Central memory CD8-positive, alpha-beta T cell (primary cell): Measurements from ENCODE around the gene KLF4.
A peak's percentile ranks its signal among the peaks of the same experiment; 100 is the strongest.

ENCODE experiments used
- ATAC-seq: fragments of 150-1000 bp; cut with Tn5 transposase; replicated peaks from 2 replicates; pipeline ENCODE4 v1.10.0; 2022; ENCODE audit warnings: mild to moderate bottlenecking, moderate FRiP score, moderate number of reproducible peaks; ENCODE audit not compliant: poor library complexity, severe bottlenecking; ENCODE audit errors: extremely low read depth
- DNase-seq, 2 donors: peaks; one replicate each; pipeline ENCODE4 v3.0.0; 2021; ENCODE audit warnings: low spot score in 2 of 2
- H3K27ac Mint-ChIP-seq: one replicate; pipeline ENCODE4 v1.8.0; 2022; ENCODE audit warnings: low read depth, mild to moderate bottlenecking, moderate library complexity, mixed read lengths
- H3K27me3 Mint-ChIP-seq: one replicate; pipeline ENCODE4 v1.8.0; 2022; ENCODE audit warnings: mixed read lengths
- H3K36me3 Mint-ChIP-seq: one replicate; pipeline ENCODE4 v1.8.0; 2022; ENCODE audit warnings: mild to moderate bottlenecking, moderate library complexity, mixed read lengths; ENCODE audit not compliant: insufficient read depth
- H3K4me1 Mint-ChIP-seq: one replicate; pipeline ENCODE4 v1.8.0; 2022; ENCODE audit warnings: mixed read lengths
- H3K4me3 Mint-ChIP-seq: one replicate; pipeline ENCODE4 v1.8.0; 2022; ENCODE audit warnings: mild to moderate bottlenecking, moderate library complexity, mixed read lengths
- H3K9me3 Mint-ChIP-seq: one replicate; pipeline ENCODE4 v1.8.0; 2022; ENCODE audit warnings: mixed read lengths

Gene KLF4

GRCh38 chr9:107489687-107490605 is at the start of gene KLF4:
Gene KLF4 (minus strand): TSS chr9:107489769. CDS start chr9:107489172, 597 bp downstream.
- peaks cover 9% of the 10 kb centered on the region for H3K4me1 Mint-ChIP-seq
- peak within 1 kb of the TSS; percentile 67 for H3K4me3 Mint-ChIP-seq
- peaks cover 4% of the 10 kb centered on the region for H3K36me3 Mint-ChIP-seq
- peaks cover 72% of the 10 kb centered on the region for H3K27me3 Mint-ChIP-seq
- no peaks in the 10 kb centered on the region for H3K9me3 Mint-ChIP-seq
- ATAC-seq (peak; percentile 55), DNase-seq (peak in 1 of 2 donors; percentile 14)
- no peak within 1 kb of the TSS for H3K27ac Mint-ChIP-seq

- no peaks in the 10 kb centered on the region for H3K4me1 Mint-ChIP-seq
- ATAC-seq, result no peak
- no peaks in the 10 kb centered on the region for H3K27me3 Mint-ChIP-seq
- no peaks in the 10 kb centered on the region for H3K36me3 Mint-ChIP-seq
- no peaks in the 10 kb centered on the region for H3K9me3 Mint-ChIP-seq
- H3K4me3 Mint-ChIP-seq, result no peak overlapping the region
- no peak for DNase-seq
- no peak overlapping the region for H3K27ac Mint-ChIP-seq
Observed at GRCh38 chr9:107536462-107536861, 46.9 kb upstream of the KLF4 start.

- Mint-ChIP-seq H3K36me3 (no peaks in the 10 kb centered on the region), H3K4me1 (no peaks in the 10 kb centered on the region), H3K27me3 (no peaks in the 10 kb centered on the region), H3K4me3 (no peak overlapping the region), H3K9me3 (no peaks in the 10 kb centered on the region), H3K27ac (no peak overlapping the region)
- DNase-seq, result no peak
- ATAC-seq, result no peak
Observed at GRCh38 chr9:107534510-107535078, 45.0 kb upstream of the KLF4 start.

- Mint-ChIP-seq H3K27ac (no peak overlapping the region), H3K9me3 (peaks cover 6% of the 10 kb centered on the region), H3K4me1 (no peaks in the 10 kb centered on the region), H3K4me3 (no peak overlapping the region), H3K36me3 (no peaks in the 10 kb centered on the region), H3K27me3 (no peaks in the 10 kb centered on the region)
- ATAC-seq (no peak), DNase-seq (no peak)
Observed at GRCh38 chr9:107530679-107531078, 41.1 kb upstream of the KLF4 start.

- ATAC-seq (no peak), DNase-seq (no peak)
- Mint-ChIP-seq H3K27ac (no peak overlapping the region), H3K36me3 (no peaks in the 10 kb centered on the region), H3K9me3 (peaks cover 6% of the 10 kb centered on the region), H3K27me3 (no peaks in the 10 kb centered on the region), H3K4me1 (no peaks in the 10 kb centered on the region), H3K4me3 (no peak overlapping the region)
Observed at GRCh38 chr9:107528686-107529085, 39.1 kb upstream of the KLF4 start.

GRCh38 chr9:107523539-107523938 is 34.0 kb upstream of the KLF4 start:
- ATAC-seq (no peak), DNase-seq (no peak)
- Mint-ChIP-seq H3K9me3 (peaks cover 12% of the 10 kb centered on the region), H3K36me3 (no peaks in the 10 kb centered on the region), H3K27ac (no peak overlapping the region), H3K27me3 (no peaks in the 10 kb centered on the region), H3K4me3 (no peak overlapping the region), H3K4me1 (no peaks in the 10 kb centered on the region)

GRCh38 chr9:107520186-107520585 is 30.6 kb upstream of the KLF4 start:
- ATAC-seq (no peak), DNase-seq (no peak)
- no peaks in the 10 kb centered on the region for H3K36me3 Mint-ChIP-seq
- peaks cover 12% of the 10 kb centered on the region for H3K9me3 Mint-ChIP-seq
- no peaks in the 10 kb centered on the region for H3K27me3 Mint-ChIP-seq
- no peak overlapping the region for H3K27ac Mint-ChIP-seq
- no peaks in the 10 kb centered on the region for H3K4me1 Mint-ChIP-seq
- H3K4me3 Mint-ChIP-seq, result no peak overlapping the region

- peaks cover 8% of the 10 kb centered on the region for H3K27me3 Mint-ChIP-seq
Observed at GRCh38 chr9:107518037-107518807, 28.7 kb upstream of the KLF4 start.

GRCh38 chr9:107513464-107514100 is 24.0 kb upstream of the KLF4 start:
- no peak overlapping the region for H3K27ac Mint-ChIP-seq
- peaks cover 8% of the 10 kb centered on the region for H3K27me3 Mint-ChIP-seq
- no peak for DNase-seq
- no peak for ATAC-seq
- no peaks in the 10 kb centered on the region for H3K4me1 Mint-ChIP-seq
- no peaks in the 10 kb centered on the region for H3K36me3 Mint-ChIP-seq
- peaks cover 6% of the 10 kb centered on the region for H3K9me3 Mint-ChIP-seq
- no peak overlapping the region for H3K4me3 Mint-ChIP-seq

More at GRCh38 chr9:107518037-107518807, 28.7 kb upstream of the KLF4 start:
- no peaks in the 10 kb centered on the region for H3K36me3 Mint-ChIP-seq
- no peaks in the 10 kb centered on the region for H3K4me1 Mint-ChIP-seq
- DNase-seq (no peak), ATAC-seq (no peak)
- no peak overlapping the region for H3K4me3 Mint-ChIP-seq
- peaks cover 12% of the 10 kb centered on the region for H3K9me3 Mint-ChIP-seq
- H3K27ac Mint-ChIP-seq, result no peak overlapping the region

GRCh38 chr9:107504585-107505455 is 15.3 kb upstream of the KLF4 start:
- ATAC-seq (no peak), DNase-seq (no peak)
- Mint-ChIP-seq H3K36me3 (no peaks in the 10 kb centered on the region), H3K27me3 (peaks cover 9% of the 10 kb centered on the region), H3K9me3 (no peaks in the 10 kb centered on the region), H3K27ac (no peak overlapping the region), H3K4me3 (no peak overlapping the region), H3K4me1 (no peaks in the 10 kb centered on the region)

GRCh38 chr9:107502464-107502863 is 12.9 kb upstream of the KLF4 start:
- Mint-ChIP-seq H3K36me3 (no peaks in the 10 kb centered on the region), H3K27me3 (peaks cover 8% of the 10 kb centered on the region), H3K27ac (no peak overlapping the region), H3K4me3 (no peak overlapping the region), H3K9me3 (no peaks in the 10 kb centered on the region), H3K4me1 (no peaks in the 10 kb centered on the region)
- ATAC-seq (no peak), DNase-seq (no peak)
